MM.1S (cell line): ENCODE measurements around the gene ZG16B.

Experiments
- DNase-seq: peaks from one replicate; pipeline ENCODE4 v3.0.0-alpha.2; 2015
- H2AFZ ChIP-seq: fragments of 300-600 bp; sonication (generic); 2 replicates; pipeline ENCODE4 v1.6.0; 2016; ENCODE audit warnings: antibody characterized with exemption, low read length
- H3F3A ChIP-seq: fragments of 300-600 bp; sonication (generic); 2 replicates; pipeline ENCODE4 v1.6.1; 2016; ENCODE audit warnings: mild to moderate bottlenecking, antibody characterized with exemption, low read length, moderate library complexity, mixed read lengths; ENCODE audit not compliant: insufficient read depth
- H3K27ac ChIP-seq: fragments of 300-600 bp; sonication (generic); 2 replicates; pipeline ENCODE4 v1.5.1; 2016; ENCODE audit warnings: mild to moderate bottlenecking, low read length
- H3K27me3 ChIP-seq: fragments of 300-600 bp; sonication (generic); replicated peaks from 2 replicates; pipeline ENCODE4 v1.6.0; 2016; ENCODE audit warnings: low read length; ENCODE audit not compliant: insufficient read depth
- H3K36me3 ChIP-seq: fragments of 300-600 bp; sonication (generic); replicated peaks from 2 replicates; pipeline ENCODE4 v1.6.1; 2016; ENCODE audit warnings: mild to moderate bottlenecking, low read length, mixed read lengths; ENCODE audit not compliant: insufficient read depth
- H3K4me1 ChIP-seq: fragments of 300-600 bp; sonication (generic); 2 replicates; pipeline ENCODE4 v1.6.1; 2016; ENCODE audit warnings: low read length, mixed read lengths
- H3K4me2 ChIP-seq: fragments of 300-600 bp; sonication (generic); 2 replicates; pipeline ENCODE4 v1.6.0; 2016; ENCODE audit warnings: low read depth, low read length
- H3K4me3 ChIP-seq: fragments of 300-600 bp; sonication (generic); 2 replicates; pipeline ENCODE4 v1.5.1; 2016; ENCODE audit warnings: low read length, mixed read lengths
- H3K79me2 ChIP-seq: fragments of 300-600 bp; sonication (generic); 2 replicates; pipeline ENCODE4 v1.6.1; 2016; ENCODE audit warnings: mixed run types, low read length, mixed read lengths
- H3K9ac ChIP-seq: fragments of 300-600 bp; sonication (generic); 2 replicates; pipeline ENCODE4 v1.6.1; 2016; ENCODE audit warnings: low read length, mixed read lengths
- H3K9me2 ChIP-seq: fragments of 300-600 bp; sonication (generic); replicated peaks from 2 replicates; pipeline ENCODE4 v1.6.1; 2016; ENCODE audit warnings: mild to moderate bottlenecking, low read length, mixed read lengths; ENCODE audit not compliant: insufficient read depth
- H3K9me3 ChIP-seq: fragments of 300-600 bp; sonication (generic); replicated peaks from 2 replicates; pipeline ENCODE4 v1.6.1; 2016; ENCODE audit warnings: mild to moderate bottlenecking, low read length, mixed read lengths; ENCODE audit not compliant: insufficient read depth
- H4K20me1 ChIP-seq: fragments of 300-600 bp; sonication (generic); 2 replicates; pipeline ENCODE4 v1.6.1; 2016; ENCODE audit warnings: mild to moderate bottlenecking, low read length, moderate library complexity, mixed read lengths; ENCODE audit not compliant: insufficient read depth
- EZH2 ChIP-seq: fragments of 300-600 bp; sonication (generic); optimal IDR thresholded peaks from 2 replicates; pipeline ENCODE3; 2017; ENCODE audit warnings: low read depth, mild to moderate bottlenecking, antibody characterized with exemption, low read length, mixed read lengths
- EZH2phosphoT487 ChIP-seq: fragments of 300-600 bp; sonication (generic); IDR thresholded peaks from 2 replicates; pipeline ENCODE4 v1.6.1; 2018; ENCODE audit warnings: antibody characterized with exemption, low read length
- TF ChIP-seq, protein P1 (sequence below): fragments of 300-600 bp; sonication (generic); IDR thresholded peaks from 2 replicates; pipeline ENCODE4 v1.5.1; 2016; ENCODE audit warnings: antibody characterized with exemption, low read length, mixed read lengths

ZG16B gene

DNA sequence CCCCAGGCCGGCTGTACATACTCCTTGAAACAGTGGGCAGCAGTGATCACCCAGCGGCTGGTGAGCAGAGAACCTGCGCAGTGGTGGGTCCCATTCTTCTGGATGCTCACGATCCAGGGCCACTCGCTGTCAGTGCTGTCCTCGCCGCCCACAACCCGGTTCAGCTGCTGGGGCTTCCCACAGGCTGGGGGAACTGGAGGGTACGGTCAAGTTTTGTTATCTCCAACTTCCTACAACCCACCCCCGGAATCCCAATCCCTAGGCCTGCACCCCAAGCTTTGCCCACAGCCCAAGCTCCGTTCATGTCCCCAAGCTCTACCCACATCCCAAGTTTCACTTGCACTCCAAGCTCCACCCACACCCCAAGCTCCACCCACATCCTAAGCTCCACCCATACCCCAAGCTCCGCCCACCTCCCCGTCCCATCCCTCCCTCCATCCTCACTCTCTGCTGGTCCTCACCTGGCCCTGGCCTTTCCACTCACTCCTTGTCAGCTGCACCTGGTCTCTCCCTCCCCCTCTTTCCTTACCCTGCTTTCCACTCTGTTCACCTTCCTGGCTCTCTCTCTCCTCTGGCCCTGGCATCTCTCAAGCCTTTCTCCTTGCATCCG is 26.1 kb downstream of the ZG16B start:
- no peaks in the 10 kb centered on the region for H3K79me2 ChIP-seq
- no peak overlapping the region for H3K4me3 ChIP-seq
- H3K27me3 ChIP-seq = peaks cover 59% of the 10 kb centered on the region
- H4K20me1 ChIP-seq = no peaks in the 10 kb centered on the region
- TF ChIP-seq EZH2phosphoT487 (no peak), EZH2 (no peak)
- TF ChIP-seq, protein P1, sequence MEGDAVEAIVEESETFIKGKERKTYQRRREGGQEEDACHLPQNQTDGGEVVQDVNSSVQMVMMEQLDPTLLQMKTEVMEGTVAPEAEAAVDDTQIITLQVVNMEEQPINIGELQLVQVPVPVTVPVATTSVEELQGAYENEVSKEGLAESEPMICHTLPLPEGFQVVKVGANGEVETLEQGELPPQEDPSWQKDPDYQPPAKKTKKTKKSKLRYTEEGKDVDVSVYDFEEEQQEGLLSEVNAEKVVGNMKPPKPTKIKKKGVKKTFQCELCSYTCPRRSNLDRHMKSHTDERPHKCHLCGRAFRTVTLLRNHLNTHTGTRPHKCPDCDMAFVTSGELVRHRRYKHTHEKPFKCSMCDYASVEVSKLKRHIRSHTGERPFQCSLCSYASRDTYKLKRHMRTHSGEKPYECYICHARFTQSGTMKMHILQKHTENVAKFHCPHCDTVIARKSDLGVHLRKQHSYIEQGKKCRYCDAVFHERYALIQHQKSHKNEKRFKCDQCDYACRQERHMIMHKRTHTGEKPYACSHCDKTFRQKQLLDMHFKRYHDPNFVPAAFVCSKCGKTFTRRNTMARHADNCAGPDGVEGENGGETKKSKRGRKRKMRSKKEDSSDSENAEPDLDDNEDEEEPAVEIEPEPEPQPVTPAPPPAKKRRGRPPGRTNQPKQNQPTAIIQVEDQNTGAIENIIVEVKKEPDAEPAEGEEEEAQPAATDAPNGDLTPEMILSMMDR = no peak
- H3K9me3 ChIP-seq = no peaks in the 10 kb centered on the region
- H3F3A ChIP-seq = no peaks in the 10 kb centered on the region
- no peak overlapping the region for H3K4me2 ChIP-seq
- no peak overlapping the region for H2AFZ ChIP-seq
- H3K9me2 ChIP-seq = no peaks in the 10 kb centered on the region
- no peak overlapping the region for H3K27ac ChIP-seq
- no peak for DNase-seq
- H3K9ac ChIP-seq = no peak overlapping the region
- H3K36me3 ChIP-seq = no peaks in the 10 kb centered on the region
- H3K4me1 ChIP-seq = no peaks in the 10 kb centered on the region

DNA sequence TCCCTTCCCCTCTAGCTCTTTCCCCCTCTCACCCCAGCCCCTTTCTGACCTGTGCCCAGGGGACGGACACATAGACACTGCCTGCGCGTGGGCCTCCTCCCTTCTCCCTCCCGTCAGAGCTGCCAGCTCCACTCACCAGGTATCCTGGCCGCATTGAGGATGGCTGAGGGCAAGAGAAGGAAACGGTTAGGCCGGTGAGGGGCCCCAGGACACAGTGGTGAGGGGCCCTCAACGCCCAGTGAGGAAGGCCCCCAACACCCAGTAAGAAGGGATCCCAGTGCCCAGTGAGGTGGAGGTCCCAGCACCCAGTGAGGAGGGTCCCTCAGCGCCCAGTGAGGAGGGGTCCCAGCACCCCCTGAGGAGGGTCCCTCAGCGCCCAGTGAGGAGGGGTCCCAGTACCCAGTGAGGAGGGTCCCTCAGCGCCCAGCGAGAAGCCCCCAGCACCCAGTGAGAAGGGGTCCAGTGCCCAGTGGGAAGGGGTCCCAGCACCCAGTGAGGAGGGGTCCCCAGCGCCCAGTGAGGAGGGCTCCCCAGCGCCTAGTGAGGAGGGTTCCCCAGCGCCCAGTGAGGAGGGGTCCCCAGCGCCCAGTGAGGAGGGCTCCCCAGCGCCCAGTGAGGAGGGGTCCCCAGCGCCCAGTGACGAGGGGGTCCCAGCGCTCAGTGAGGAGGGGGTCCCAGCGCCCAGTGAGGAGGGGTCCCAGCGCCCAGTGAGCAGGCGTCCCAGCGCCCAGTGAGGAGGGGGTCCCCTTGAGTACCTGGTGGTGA is 26.8 kb downstream of the ZG16B start:
- peaks cover 59% of the 10 kb centered on the region for H3K27me3 ChIP-seq
- H3K9me2 ChIP-seq = no peaks in the 10 kb centered on the region
- no peaks in the 10 kb centered on the region for H3K4me1 ChIP-seq
- H3F3A ChIP-seq = no peaks in the 10 kb centered on the region
- H3K4me2 ChIP-seq = no peak overlapping the region
- DNase-seq = no peak
- no peaks in the 10 kb centered on the region for H4K20me1 ChIP-seq
- H3K9ac ChIP-seq = no peak overlapping the region
- no peak overlapping the region for H3K27ac ChIP-seq
- no peaks in the 10 kb centered on the region for H3K79me2 ChIP-seq
- no peak overlapping the region for H2AFZ ChIP-seq
- no peaks in the 10 kb centered on the region for H3K9me3 ChIP-seq
- H3K4me3 ChIP-seq = no peak overlapping the region
- TF ChIP-seq, protein P1 = no peak
- no peak for TF ChIP-seq EZH2phosphoT487
- no peak for TF ChIP-seq EZH2
- H3K36me3 ChIP-seq = no peaks in the 10 kb centered on the region

DNA sequence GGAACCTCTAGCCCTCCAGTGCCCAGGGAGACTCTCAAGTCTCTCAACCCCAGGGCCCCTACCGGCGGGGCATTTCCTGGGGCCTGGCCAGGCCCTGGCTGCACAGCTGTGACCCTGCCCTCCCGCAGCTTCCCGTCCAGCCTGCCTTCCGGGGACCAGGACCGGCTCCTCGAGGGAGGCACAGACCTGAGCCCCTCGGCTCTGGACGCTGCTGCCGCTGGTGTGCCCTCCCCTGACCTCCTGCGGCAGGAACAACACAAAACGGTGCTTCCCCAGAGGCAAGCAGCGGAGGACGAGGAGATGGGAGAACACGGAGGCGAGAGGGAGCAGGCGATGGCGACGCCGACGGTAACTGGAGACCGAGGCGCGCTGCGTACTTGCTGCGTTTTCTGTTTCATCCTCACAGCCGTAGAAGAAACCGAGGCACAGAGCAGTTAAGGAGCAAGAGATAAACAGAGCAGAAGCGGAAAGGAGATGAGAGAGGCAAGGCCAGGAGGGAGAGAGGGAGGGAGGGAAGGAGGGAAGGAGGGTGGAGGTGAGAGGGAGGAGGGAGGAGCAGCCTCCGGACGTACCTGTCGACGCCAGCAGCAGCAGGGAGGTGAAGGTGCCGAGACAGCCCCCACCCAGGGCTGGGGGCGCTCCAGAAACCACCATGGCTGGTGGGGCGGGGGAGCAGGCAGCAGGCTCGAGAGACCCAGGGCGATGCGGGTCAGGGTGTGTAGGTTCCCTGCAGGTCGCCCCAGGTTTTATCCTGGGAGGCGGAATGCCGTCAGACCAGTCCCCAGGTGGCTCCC is 27.5 kb downstream of the ZG16B start, which contains the start of gene PRSS22:
Gene PRSS22 (minus strand): TSS at position 720 of the 794 bp plus-strand sequence. CDS start 66 bp downstream, at position 654.
- H3K4me3 ChIP-seq = peak within 1 kb of the TSS; percentile 21; the same call in 1 of the 2 replicates
- TF ChIP-seq, protein P1 = no peak
- TF ChIP-seq EZH2phosphoT487 (no peak), EZH2 (no peak)
- H3K9me2 ChIP-seq = no peaks in the 10 kb centered on the region
- H2AFZ ChIP-seq = no peak within 1 kb of the TSS
- no peaks in the 10 kb centered on the region for H3K9me3 ChIP-seq
- no peak within 1 kb of the TSS for H3K27ac ChIP-seq
- H3K9ac ChIP-seq = no peak within 1 kb of the TSS
- no peaks in the 10 kb centered on the region for H3K4me1 ChIP-seq
- DNase-seq = no peak
- H3K4me2 ChIP-seq = peak within 1 kb of the TSS; percentile 56
- no peaks in the 10 kb centered on the region for H3F3A ChIP-seq
- peaks cover 54% of the 10 kb centered on the region for H3K27me3 ChIP-seq
- H3K79me2 ChIP-seq = no peaks in the 10 kb centered on the region
- H3K36me3 ChIP-seq = no peaks in the 10 kb centered on the region
- no peaks in the 10 kb centered on the region for H4K20me1 ChIP-seq
